Measurements from ENCODE around the gene DMD.

The DMD gene

GRCh38 chrX:32472364-32472763, 739.0 kb downstream of the DMD start:
- TF ChIP-seq, protein P1, sequence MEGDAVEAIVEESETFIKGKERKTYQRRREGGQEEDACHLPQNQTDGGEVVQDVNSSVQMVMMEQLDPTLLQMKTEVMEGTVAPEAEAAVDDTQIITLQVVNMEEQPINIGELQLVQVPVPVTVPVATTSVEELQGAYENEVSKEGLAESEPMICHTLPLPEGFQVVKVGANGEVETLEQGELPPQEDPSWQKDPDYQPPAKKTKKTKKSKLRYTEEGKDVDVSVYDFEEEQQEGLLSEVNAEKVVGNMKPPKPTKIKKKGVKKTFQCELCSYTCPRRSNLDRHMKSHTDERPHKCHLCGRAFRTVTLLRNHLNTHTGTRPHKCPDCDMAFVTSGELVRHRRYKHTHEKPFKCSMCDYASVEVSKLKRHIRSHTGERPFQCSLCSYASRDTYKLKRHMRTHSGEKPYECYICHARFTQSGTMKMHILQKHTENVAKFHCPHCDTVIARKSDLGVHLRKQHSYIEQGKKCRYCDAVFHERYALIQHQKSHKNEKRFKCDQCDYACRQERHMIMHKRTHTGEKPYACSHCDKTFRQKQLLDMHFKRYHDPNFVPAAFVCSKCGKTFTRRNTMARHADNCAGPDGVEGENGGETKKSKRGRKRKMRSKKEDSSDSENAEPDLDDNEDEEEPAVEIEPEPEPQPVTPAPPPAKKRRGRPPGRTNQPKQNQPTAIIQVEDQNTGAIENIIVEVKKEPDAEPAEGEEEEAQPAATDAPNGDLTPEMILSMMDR (conservative IDR thresholded peaks at IDR 0.05; ENCODE audit: control insufficient read depth, insufficient read depth, low read depth, low read length) = no peak
- no peak overlapping the region for H3K4me3 ChIP-seq (ENCODE audit: control insufficient read depth, low read depth, low read length)
- no peak for DNase-seq (ENCODE audit: low read depth)

- H3K4me3 ChIP-seq (ENCODE audit: control insufficient read depth, low read depth, low read length) = no peak overlapping the region
- no peak for DNase-seq (ENCODE audit: low read depth)
- TF ChIP-seq, protein P1 (conservative IDR thresholded peaks at IDR 0.05; ENCODE audit: control insufficient read depth, insufficient read depth, low read depth, low read length) = no peak
Measured at GRCh38 chrX:32455704-32456103, 755.6 kb downstream of the DMD start.

DNA sequence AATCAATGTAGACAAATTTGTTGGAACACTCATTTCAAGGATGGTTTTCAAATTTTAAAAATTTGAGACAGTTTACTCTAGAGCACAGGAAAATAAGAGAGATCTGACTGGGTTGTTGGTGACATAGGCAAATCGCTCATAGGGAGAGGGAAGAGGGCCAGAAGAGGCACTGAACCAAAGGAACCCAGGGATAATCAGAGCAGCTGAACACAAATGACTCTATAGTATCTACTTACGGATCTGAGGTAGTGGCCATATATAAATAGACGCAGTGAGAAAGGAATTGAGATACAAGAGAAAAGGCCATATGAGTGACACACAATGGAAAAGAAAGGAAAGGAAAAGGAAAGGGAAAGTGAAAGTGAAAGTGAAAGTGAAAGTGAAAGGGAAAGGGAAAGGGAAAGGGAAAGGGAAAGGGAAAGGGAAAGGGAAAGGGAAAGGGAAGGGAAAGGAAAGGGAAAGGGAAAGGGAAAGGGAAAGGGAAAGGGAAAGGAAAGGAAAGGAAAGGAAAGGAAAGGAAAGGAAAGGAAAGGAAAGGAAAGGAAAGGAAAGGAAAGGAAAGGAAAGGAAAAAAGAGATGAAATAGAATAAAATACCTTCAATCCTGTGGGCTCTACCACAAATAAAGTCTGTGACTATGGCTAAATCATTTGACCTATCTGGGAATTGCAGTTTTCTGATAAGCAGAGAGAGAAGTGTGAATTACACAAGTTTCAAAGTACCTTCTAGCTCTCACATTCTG, 759.2 kb downstream of the DMD start:
- TF ChIP-seq, protein P1 (conservative IDR thresholded peaks at IDR 0.05; ENCODE audit: control insufficient read depth, insufficient read depth, low read depth, low read length) = no peak

DNA sequence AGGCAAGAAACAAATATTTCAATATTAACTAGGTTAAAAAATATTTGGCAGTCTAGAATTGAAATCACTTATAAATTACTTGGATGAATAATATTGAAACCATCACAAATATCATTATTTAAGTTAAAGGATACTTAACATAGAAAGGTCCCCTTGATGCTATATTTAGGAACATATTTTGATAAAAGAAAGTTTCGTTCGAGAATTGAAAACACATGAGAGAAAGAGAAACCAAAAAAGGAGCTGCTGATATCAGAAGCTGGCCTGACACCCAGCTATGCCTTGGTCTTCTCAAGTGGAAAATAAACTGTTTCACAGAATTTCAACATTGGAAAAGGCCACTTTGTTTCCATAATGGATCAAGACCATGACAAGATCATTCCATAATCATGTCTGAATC, 762.4 kb downstream of the DMD start:
- no peak for DNase-seq (ENCODE audit: low read depth)
- TF ChIP-seq, protein P1 (conservative IDR thresholded peaks at IDR 0.05; ENCODE audit: control insufficient read depth, insufficient read depth, low read depth, low read length) = no peak
- no peak overlapping the region for H3K4me3 ChIP-seq (ENCODE audit: control insufficient read depth, low read depth, low read length)

More for the DNA sequence above, 759.2 kb downstream of the DMD start:
- no peak for DNase-seq (ENCODE audit: low read depth)
- no peak overlapping the region for H3K4me3 ChIP-seq (ENCODE audit: control insufficient read depth, low read depth, low read length)

DNA sequence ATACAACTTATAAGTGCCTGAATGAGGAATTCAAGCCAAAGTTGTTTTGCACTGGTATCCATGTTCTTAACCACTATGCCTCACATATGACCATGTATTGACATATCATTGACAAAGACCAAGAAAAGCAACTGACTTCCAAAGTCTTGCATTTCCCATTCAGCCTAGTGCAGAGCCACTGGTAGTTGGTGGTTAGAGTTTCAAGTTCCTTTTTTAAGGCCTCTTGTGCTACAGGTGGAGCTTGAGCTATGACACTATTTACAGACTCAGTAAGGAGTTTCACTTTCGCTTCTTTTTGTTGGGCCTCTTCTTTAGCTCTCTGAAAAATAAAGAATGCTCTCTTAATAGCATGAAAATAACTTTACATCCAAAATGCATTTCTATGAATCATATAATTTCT, 763.0 kb downstream of the DMD start:
- DNase-seq (ENCODE audit: low read depth) = no peak
- H3K4me3 ChIP-seq (ENCODE audit: control insufficient read depth, low read depth, low read length) = no peak overlapping the region
- TF ChIP-seq, protein P1 (conservative IDR thresholded peaks at IDR 0.05; ENCODE audit: control insufficient read depth, insufficient read depth, low read depth, low read length) = no peak

GRCh38 chrX:32447640-32448039, 763.7 kb downstream of the DMD start:
- no peak overlapping the region for H3K4me3 ChIP-seq (ENCODE audit: control insufficient read depth, low read depth, low read length)
- no peak for DNase-seq (ENCODE audit: low read depth)
- TF ChIP-seq, protein P1 (conservative IDR thresholded peaks at IDR 0.05; ENCODE audit: control insufficient read depth, insufficient read depth, low read depth, low read length) = no peak

Measured in fibroblast of mammary gland (primary cell).